Activated T-helper 2 cell treated with anti-CD3 and anti-CD28 coated beads, Interferon-gamma antibody, Interleukin-2, Interleukin-4, amounts not matched to agents 10 μg/mL and 5 μg/mL and 100 μg/mL, durations not matched to agents 14 hours and 24 hours and 36 hours (primary cell): ENCODE data around the gene SPIN3. TPM values are rescaled to one million over a fixed set of nuclear protein-coding genes. Genes with fewer than 3 reads are reported as not detected.
"Not testable (repeated sequence)": the region's sequence is repeated elsewhere in the genome, so short reads cannot be mapped to it uniquely, and the experiment has no call there.

ENCODE experiments used
- DNase-seq: peaks from one replicate; pipeline ENCODE4 v3.0.0; 2021; ENCODE audit warnings: low spot score
- H3K27ac Mint-ChIP-seq: one replicate; pipeline ENCODE4 v1.8.0; 2021; ENCODE audit warnings: mixed read lengths
- H3K27me3 Mint-ChIP-seq: one replicate; pipeline ENCODE4 v1.8.0; 2021; ENCODE audit warnings: low read depth, mixed read lengths
- H3K36me3 Mint-ChIP-seq: one replicate; pipeline ENCODE4 v1.8.0; 2021; ENCODE audit warnings: low read depth, mixed read lengths
- H3K4me1 Mint-ChIP-seq: one replicate; pipeline ENCODE4 v1.8.0; 2021; ENCODE audit warnings: low read depth, mixed read lengths
- H3K4me3 Mint-ChIP-seq: one replicate; pipeline ENCODE4 v1.8.0; 2021; ENCODE audit warnings: low read depth, mild to moderate bottlenecking, moderate library complexity, mixed read lengths
- H3K9me3 Mint-ChIP-seq: one replicate; pipeline ENCODE4 v1.8.0; 2021; ENCODE audit warnings: mixed read lengths
- intact Hi-C: fragments of 100-400 bp; cut with micrococcal nuclease; formaldehyde crosslinking; loops from one replicate; pipeline ENCODE4 v1.15.1; 2023
- total RNA-seq: library from RNA; stranded (reverse); gene quantifications from 2 replicates; pipeline ENCODE4 v1.2.3, GENCODE V29; 2022

The SPIN3 gene
- total RNA-seq, 1 donor from 2014 or later, result 10.0 TPM

DNA sequence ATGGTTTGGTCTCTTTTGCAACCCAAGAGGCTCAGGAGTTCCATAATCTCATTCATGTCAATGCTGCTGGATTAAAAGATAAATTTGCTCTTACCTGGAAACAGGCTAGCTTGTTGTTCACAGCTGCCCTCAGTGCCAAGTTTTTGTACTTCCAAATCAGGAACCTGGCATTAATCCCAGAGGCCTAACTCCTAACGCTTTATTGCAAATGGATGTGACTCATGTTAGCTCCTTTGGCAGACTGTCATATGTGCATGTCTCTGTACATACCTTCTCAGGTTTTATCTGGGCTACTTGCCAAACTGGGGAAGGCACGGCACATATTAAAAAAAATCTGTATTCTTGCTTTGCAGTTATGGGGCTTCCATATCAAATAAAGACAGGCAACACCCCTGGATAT is 49.1 kb downstream of the SPIN3 start:
- H3K4me1 Mint-ChIP-seq, H3K27ac Mint-ChIP-seq, DNase-seq, H3K36me3 Mint-ChIP-seq, intact Hi-C loops, H3K27me3 Mint-ChIP-seq, H3K4me3 Mint-ChIP-seq: not testable (repeated sequence)
- H3K9me3 Mint-ChIP-seq, result peaks cover 15% of the 10 kb centered on the region

DNA sequence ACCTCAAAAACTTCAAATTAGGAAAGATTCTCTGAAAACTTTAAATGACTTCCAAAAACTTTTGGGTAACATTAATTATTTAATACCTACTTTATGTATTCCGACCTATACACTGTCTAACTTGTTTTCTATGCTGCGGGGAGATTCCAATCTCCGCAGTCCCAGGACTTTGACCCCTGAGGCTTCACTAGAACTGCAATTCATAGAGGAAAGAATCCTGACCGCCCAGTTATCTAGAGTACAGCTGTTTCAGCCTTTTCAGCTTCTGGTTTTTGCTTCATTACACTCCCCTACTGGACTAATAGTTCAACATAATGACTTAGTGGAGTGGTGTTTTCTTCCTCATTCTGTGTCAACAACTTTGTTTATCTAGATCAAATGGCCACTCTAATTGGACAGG is 50.1 kb downstream of the SPIN3 start:
- H3K9me3 Mint-ChIP-seq, H3K4me1 Mint-ChIP-seq, H3K27ac Mint-ChIP-seq, H3K36me3 Mint-ChIP-seq, DNase-seq, H3K4me3 Mint-ChIP-seq, H3K27me3 Mint-ChIP-seq, intact Hi-C loops: not testable (repeated sequence)

DNA sequence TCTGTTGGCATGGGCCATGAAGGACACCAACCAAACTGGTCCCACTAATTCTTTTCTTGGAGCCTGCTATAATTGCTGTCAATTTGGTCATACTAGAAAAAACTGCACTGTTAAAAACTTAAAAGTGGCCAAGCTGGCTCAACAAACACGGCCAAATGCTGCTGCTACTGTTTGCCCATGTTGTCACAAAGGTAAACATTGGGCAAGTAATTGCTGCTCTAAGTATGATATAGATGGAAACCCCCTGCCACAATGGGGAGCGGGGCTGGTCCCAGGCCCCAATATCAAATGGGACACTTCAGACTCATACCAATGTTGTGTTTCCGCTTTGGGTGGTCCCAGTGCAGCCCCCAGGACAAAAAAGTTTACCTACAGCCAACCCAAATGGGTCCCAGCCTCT is 52.1 kb downstream of the SPIN3 start:
- Mint-ChIP-seq H3K27ac (no peak overlapping the region), H3K4me1 (no peaks in the 10 kb centered on the region), H3K27me3 (no peaks in the 10 kb centered on the region), H3K36me3 (no peaks in the 10 kb centered on the region), H3K9me3 (peaks cover 5% of the 10 kb centered on the region), H3K4me3 (no peak overlapping the region)
- DNase-seq, result no peak
- intact Hi-C loops, result no loop called here

Other genes starting within 250 kb of the SPIN3 start
- 9.5 and 10.0 TPM in 2 replicates for gene SPIN2B, start 126.0 kb upstream of the SPIN3 start, total RNA-seq
- 0.76 and 0.84 TPM in 2 replicates for gene SPIN2A, start 141.9 kb upstream of the SPIN3 start, total RNA-seq